SH-SY5Y (cell line): ENCODE data around the gene CDH8.

Experiments used
- GATA2 ChIP-seq: IDR thresholded peaks from 2 replicates; pipeline ENCODE4 v1.6.1; 2011; ENCODE audit warnings: mild to moderate bottlenecking, low read depth, low read length
- GATA3 ChIP-seq: IDR thresholded peaks from 2 replicates; pipeline ENCODE4 v1.6.1; 2011; ENCODE audit warnings: low read depth, mild to moderate bottlenecking, low read length, moderate library complexity

GRCh38 chr16:61715393-61715792 lies 320.8 kb downstream of the CDH8 start:
- TF ChIP-seq GATA3 = no peak
- TF ChIP-seq GATA2 = no peak
